Left cardiac atrium (tissue), 4 donors: ENCODE results near the gene APCDD1L. TPM values are rescaled to one million over a fixed set of nuclear protein-coding genes. Genes with fewer than 3 reads are reported as not detected.

Experiments used
- ATAC-seq, 2 donors: fragments of 200-7000 bp; cut with Tn5 transposase; one replicate each; pipeline ENCODE4 v1.9.1; 2020; ENCODE audit warnings: mild to moderate bottlenecking in 2 of 2, moderate library complexity in 2 of 2
- DNase-seq: peaks from one replicate; pipeline ENCODE4 v3.0.0-alpha.2; 2020
- intact Hi-C, 2 donors: fragments of 100-400 bp; cut with DNase I; formaldehyde crosslinking; loops; one replicate each; pipeline versions ENCODE4 v1.14.1 to v1.15.1; 2022 to 2023
- total RNA-seq, 2 donors: library from RNA; stranded (reverse); fragmentation: NEBNext Ultra II Directional; extraction: Animal tissue kit (Norgen Biotek cat#: 25700); gene quantifications; one replicate each; pipeline ENCODE4 v1.2.1, GENCODE V29; 2021
- donor health status: DM: no; HTN: yes; CAD: no.
- donor health status: DM: no; HTN: yes; CAD: no; lungs with severe emphysema.
- donor health status: DM: yes; HTN: yes; CAD: no.
- donor health status: Dilated cardiomyopathy.

The APCDD1L gene
- total RNA-seq, 2 donors from 2014 or later: 0.44 to 1.3 TPM

DNA sequence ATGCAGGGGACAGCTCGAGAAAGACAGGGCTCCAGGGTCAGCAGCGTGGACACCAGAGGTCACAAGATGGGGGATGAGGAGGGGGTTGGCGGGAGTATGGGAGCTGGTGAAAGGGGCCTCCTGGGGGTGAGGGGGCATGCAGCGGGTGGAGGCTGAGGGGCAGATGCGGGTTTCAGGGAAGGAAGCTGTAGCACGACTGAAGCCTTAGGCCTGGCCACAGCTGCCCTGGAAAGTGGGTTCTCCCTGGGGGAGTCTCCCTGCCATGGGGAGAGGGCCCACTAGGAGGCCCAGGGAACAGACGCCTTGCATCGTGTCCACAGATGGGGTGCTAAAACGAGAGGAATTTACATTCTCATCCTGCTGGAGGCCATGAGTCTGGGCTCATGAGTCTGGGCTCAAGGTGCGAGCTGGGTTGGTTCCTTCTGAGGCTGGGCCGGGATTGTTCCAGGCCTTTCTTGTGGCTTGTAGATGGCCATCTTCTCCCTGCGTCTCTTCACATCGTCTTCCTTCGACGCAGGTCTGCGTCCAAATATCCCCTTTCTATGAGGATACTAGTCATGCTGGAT lies 18.0 kb downstream of the APCDD1L start:
- intact Hi-C loops: no loop called here
- no peak for DNase-seq

GRCh38 chr20:58496429-58496769 lies 18.8 kb downstream of the APCDD1L start:
- no peak for DNase-seq
- ATAC-seq: no peak
- intact Hi-C loops: no loop called here

More for the DNA sequence above, 18.0 kb downstream of the APCDD1L start:
- no peak for ATAC-seq

GRCh38 chr20:58495623-58496428 lies 19.4 kb downstream of the APCDD1L start:
- intact Hi-C loops: no loop called here
- ATAC-seq (no peak), DNase-seq (no peak)

GRCh38 chr20:58494923-58495622 lies 20.1 kb downstream of the APCDD1L start:
- intact Hi-C loops: no loop called here
- ATAC-seq: no peak
- no peak for DNase-seq

DNA sequence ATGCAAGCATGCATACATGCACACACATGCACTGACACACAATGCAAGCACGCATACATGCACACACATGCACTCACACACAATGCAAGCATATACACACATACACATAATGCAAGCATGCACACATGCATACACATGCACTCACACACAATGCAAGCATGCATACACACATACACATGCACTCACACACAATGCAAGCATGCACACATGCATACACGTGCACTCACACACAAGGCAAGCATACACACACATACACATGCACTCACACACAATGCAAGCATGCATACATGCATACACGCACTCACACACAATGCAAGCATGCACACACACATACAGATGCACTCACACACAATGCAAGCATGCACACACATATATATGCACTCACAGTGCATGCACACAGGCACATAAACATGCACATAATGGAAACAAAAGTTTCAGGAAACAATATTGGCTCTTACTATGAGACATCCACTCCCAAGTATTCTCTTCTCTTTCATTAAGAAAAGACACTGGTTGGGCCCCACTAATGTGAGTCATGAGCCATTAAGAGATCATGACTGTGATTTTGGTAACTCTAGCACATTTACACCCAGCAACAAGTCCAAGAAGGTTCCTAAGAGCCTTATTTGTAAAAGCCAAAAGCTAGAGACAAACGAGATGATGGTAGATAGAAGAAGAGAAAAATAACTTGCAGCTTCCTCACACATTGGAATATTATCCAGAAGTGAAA lies 22.2 kb downstream of the APCDD1L start:
- ATAC-seq: no peak
- no peak for DNase-seq
- intact Hi-C loops: no loop called here

DNA sequence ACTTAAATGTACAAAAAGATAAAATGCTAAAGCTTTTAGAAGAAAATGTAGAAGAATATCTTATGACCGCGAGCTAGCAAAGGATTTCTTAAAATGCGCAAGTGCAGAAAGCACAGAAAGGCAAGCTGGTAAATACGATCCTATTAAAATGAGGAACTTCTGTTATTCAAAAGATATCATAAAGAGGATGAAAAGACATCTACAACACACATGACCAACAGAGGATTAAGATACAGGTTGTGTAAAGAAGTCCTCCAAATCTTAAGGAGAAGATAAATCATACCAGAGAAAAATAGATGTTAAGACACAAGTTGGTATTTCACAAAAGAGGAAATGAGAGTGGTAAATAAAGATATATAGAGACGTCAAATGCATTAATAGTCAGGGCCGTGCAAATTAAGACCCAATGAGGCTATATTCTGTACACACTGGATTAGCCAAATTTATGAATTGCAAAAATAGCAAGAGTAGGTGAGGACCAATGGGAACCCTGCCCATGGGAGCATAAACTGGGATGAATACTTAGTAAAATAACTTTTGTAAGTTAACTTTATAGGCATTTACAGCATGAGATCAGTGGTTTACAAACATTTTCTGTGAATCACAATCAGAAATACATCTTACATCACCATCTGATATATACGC lies 23.0 kb downstream of the APCDD1L start:
- intact Hi-C loops: no loop called here
- ATAC-seq: no peak
- no peak for DNase-seq

- no peak for DNase-seq
- intact Hi-C loops: loop anchor here in 1 of 2 donors (10.0 kb wide), 1 partner anchor 159 kb away; no protein-coding TSS in a partner anchor
- no peak for ATAC-seq
Measured at GRCh38 chr20:58486207-58486606, 29.0 kb downstream of the APCDD1L start.

- intact Hi-C loops: loop anchor here in 1 of 2 donors (10.0 kb wide), 1 partner anchor 159 kb away; no protein-coding TSS in a partner anchor
- ATAC-seq (no peak), DNase-seq (no peak)
Measured at GRCh38 chr20:58485393-58485792, 29.8 kb downstream of the APCDD1L start.

GRCh38 chr20:58483470-58483869 lies 31.7 kb downstream of the APCDD1L start:
- DNase-seq: no peak
- no peak for ATAC-seq
- intact Hi-C loops: loop anchor here in 1 of 2 donors (10.0 kb wide), 1 partner anchor 161 kb away; no protein-coding TSS in a partner anchor

DNA sequence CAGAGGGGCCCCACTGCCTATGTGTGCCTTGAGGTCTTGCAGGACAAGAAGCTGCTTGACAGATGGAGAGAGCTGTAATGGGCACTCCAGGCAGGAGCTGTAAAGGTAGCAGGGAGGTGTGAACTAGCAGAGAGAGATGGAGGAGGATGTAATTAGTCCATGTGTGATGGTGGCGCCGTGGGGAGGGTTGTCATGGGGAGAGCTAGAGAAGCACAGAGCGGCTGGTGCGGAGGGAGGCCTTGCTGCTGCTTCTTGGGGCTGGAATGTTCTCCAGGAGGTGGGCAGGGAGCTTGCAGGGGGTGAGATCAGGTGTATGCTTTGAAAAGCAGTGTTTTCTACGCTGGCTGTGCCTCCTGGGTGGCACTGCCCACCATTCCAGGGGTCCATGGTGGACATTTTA lies 32.1 kb downstream of the APCDD1L start:
- DNase-seq (no peak), ATAC-seq (no peak)
- intact Hi-C loops: loop anchor here in 1 of 2 donors (10.0 kb wide), 1 partner anchor 162 kb away; no protein-coding TSS in a partner anchor

- ATAC-seq: no peak
- DNase-seq: no peak
- intact Hi-C loops: loop anchor here in 1 of 2 donors (10.0 kb wide), 1 partner anchor 162 kb away; no protein-coding TSS in a partner anchor
Measured at GRCh38 chr20:58482416-58482815, 32.8 kb downstream of the APCDD1L start.

- ATAC-seq (peak; percentile 72 to 76), DNase-seq (peak; percentile 63)
- intact Hi-C loops: loop anchor here in 1 of 2 donors (10.0 kb wide), 1 partner anchor 163 kb away; no protein-coding TSS in a partner anchor
Measured at GRCh38 chr20:58481481-58482021, 33.6 kb downstream of the APCDD1L start.

DNA sequence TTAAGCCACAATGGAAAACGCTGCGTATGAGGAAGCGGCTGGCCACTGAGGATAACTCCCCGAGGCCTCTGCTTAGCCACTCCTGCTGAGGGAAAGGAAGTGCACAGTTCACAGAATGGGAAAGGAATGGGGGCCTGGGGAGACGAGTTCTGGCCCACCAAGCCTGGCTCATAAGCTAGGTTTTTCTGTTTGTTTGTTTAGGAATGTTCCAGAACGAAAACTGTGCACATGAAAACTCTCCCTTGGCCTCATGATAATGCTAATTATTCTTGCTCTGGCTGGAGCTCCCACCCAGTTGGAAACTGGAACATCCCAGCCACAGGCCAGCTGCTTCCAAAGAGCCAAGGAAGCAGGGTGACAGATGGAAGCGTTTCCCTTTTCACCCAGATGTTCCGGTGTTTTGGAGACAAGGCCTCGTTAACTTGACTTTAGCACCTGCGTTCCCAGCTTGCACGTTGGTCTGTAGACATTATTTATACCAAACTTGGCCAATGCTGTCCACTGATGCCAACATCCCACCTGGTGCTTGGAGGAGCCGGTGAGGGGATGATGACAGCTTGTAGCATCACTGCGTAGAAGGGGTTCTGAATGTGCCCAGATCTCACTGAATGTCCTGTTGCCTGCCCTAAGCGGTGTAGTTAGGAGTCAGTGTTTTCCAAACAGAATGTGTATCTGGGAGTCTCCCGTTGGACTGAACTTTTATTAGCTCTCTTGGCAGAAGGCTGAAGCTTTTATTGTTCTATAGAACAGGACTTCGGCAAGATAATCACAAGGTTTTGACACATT lies 34.5 kb downstream of the APCDD1L start:
- intact Hi-C loops: loop anchor here in 1 of 2 donors (10.0 kb wide), 1 partner anchor 164 kb away; no protein-coding TSS in a partner anchor
- DNase-seq: no peak
- peak; percentile 40 to 67 for ATAC-seq

DNA sequence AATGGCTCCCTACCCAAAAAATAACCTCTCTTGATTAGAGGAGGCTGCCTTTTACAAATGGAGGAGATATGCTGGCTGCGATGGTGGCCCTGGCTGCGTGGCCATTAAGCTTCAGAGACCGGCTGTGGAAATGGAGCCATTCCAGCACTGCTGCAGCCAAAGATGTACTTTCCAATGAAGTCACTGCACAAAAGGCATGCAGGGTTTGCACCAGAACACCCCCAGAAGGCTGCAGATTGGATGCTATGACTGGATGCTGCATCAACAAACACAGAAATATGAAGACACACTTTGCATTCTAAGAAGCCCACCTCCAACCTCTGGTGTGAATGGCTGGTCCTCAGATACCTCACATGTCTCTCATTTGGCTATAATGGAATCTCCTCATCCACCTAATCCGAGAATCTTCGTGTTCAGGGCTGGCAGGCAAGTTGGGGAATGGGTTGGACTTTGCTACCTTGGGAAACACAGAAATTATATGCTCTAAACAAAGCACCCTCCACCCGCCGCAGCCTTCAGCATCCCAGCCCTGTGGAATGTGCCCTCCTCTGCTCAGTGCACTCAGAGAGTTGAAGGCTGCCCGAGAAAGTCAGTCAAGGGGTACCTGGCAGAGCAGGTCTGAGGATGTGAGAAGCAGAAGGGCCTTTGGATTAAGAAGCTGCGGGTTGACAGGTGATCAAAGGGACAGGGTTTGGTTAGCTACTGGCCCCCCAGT lies 35.3 kb downstream of the APCDD1L start:
- ATAC-seq (no peak), DNase-seq (no peak)
- intact Hi-C loops: loop anchor here in 1 of 2 donors (10.0 kb wide), 1 partner anchor 165 kb away; no protein-coding TSS in a partner anchor

DNA sequence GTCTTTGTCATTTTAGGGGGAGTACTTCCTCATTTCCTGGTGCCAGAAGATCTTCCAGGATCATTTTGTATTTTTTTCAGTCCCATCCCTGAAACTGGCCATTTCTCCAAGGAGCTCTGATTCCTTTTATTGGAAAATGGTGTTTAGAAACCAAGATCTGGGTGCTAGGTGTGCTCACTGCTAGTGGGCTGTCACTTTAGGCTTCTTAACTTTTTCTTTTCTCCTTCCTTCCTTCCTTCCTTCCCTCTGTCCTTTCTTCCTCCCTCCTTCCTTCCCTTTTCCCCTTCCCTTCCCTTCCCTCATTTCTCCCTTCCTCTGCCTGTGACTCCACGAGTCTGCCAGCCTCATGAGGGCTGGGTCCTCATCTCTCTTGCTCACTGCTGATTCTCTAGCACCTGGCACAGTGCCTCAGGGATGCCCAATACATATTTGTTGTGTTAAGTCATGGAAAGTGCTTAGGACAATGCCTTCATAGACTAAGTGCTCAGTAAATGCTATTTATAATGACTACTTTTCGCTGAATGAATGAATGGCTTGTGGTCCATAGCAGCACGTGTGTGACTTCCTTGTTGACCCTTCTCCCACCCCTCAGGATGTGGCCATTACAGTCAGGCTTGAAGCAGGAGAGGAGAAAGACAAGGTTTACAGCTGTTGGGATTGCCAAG lies 36.9 kb downstream of the APCDD1L start:
- intact Hi-C loops: no loop called here
- DNase-seq (no peak), ATAC-seq (no peak)

GRCh38 chr20:58475466-58475865 lies 39.7 kb downstream of the APCDD1L start:
- intact Hi-C loops: no loop called here
- DNase-seq (no peak), ATAC-seq (no peak)
